Karpas-422 (cell line): ENCODE measurements around the gene CCDC158. TPM values are rescaled to one million over a fixed set of nuclear protein-coding genes. Genes with fewer than 3 reads are reported as not detected.
"Not testable (repeated sequence)": the region's sequence is repeated elsewhere in the genome, so short reads cannot be mapped to it uniquely, and the experiment has no call there.

ENCODE experiments used
- DNase-seq: peaks from one replicate; pipeline ENCODE4 v3.0.0-alpha.2; 2015
- H2AFZ ChIP-seq: fragments of 200-600 bp; sonication (generic); 2 replicates; pipeline ENCODE4 v1.6.1; 2014; ENCODE audit warnings: antibody characterized with exemption, low read length, mixed read lengths
- H3K27ac ChIP-seq: fragments of 200-600 bp; sonication (generic); 2 replicates; pipeline ENCODE4 v1.5.1; 2014; ENCODE audit warnings: mild to moderate bottlenecking, low read length, moderate library complexity
- H3K27me3 ChIP-seq: fragments of 200-600 bp; sonication (generic); 2 replicates; pipeline ENCODE4 v1.6.1; 2014; ENCODE audit warnings: low read length, mixed read lengths
- H3K36me3 ChIP-seq: fragments of 200-600 bp; sonication (generic); 2 replicates; pipeline ENCODE4 v1.6.1; 2014; ENCODE audit warnings: low read length, mixed read lengths; ENCODE audit not compliant: insufficient read depth
- H3K4me1 ChIP-seq: fragments of 200-600 bp; sonication (generic); 2 replicates; pipeline ENCODE4 v1.6.1; 2014; ENCODE audit warnings: mild to moderate bottlenecking, low read length, mixed read lengths
- H3K4me2 ChIP-seq: fragments of 200-600 bp; sonication (generic); 2 replicates; pipeline ENCODE4 v1.6.1; 2014; ENCODE audit warnings: low read length, low read depth, mild to moderate bottlenecking; ENCODE audit not compliant: poor library complexity, severe bottlenecking
- H3K4me3 ChIP-seq: fragments of 200-600 bp; sonication (generic); 2 replicates; pipeline ENCODE4 v1.5.1; 2014; ENCODE audit warnings: mild to moderate bottlenecking, antibody characterized with exemption, low read length, mixed read lengths
- H3K79me2 ChIP-seq: fragments of 200-600 bp; sonication (generic); 2 replicates; pipeline ENCODE4 v1.6.1; 2014; ENCODE audit warnings: mild to moderate bottlenecking, low read length, mixed read lengths
- H3K9ac ChIP-seq: fragments of 200-600 bp; sonication (generic); 2 replicates; pipeline ENCODE4 v1.6.0; 2014; ENCODE audit warnings: low read length
- H3K9me2 ChIP-seq: fragments of 200-600 bp; sonication (generic), shearing (Covaris generic); replicated peaks from 2 replicates; pipeline ENCODE4 v1.6.0; 2014; ENCODE audit warnings: mild to moderate bottlenecking, low read length, moderate library complexity; ENCODE audit not compliant: insufficient read depth
- H3K9me3 ChIP-seq: fragments of 300-700, 200-600 bp; sonication (generic); 2 replicates; pipeline ENCODE4 v1.6.1; 2014; ENCODE audit warnings: low read length, mixed read lengths
- H4K20me1 ChIP-seq: fragments of 200-600 bp; sonication (generic); 2 replicates; pipeline ENCODE4 v1.6.1; 2014; ENCODE audit warnings: mild to moderate bottlenecking, antibody characterized with exemption, low read length, low read depth; ENCODE audit not compliant: insufficient read depth
- total RNA-seq: library from RNA; depleted of rRNA; stranded (reverse); fragments of >200 nt; shearing (Covaris generic); gene quantifications from 2 replicates; pipeline ENCODE4 v1.2.3, GENCODE V29; 2014; ENCODE audit warnings: low replicate concordance

The CCDC158 gene
- total RNA-seq, 1 experiment from 2014 or later: not detected

DNA sequence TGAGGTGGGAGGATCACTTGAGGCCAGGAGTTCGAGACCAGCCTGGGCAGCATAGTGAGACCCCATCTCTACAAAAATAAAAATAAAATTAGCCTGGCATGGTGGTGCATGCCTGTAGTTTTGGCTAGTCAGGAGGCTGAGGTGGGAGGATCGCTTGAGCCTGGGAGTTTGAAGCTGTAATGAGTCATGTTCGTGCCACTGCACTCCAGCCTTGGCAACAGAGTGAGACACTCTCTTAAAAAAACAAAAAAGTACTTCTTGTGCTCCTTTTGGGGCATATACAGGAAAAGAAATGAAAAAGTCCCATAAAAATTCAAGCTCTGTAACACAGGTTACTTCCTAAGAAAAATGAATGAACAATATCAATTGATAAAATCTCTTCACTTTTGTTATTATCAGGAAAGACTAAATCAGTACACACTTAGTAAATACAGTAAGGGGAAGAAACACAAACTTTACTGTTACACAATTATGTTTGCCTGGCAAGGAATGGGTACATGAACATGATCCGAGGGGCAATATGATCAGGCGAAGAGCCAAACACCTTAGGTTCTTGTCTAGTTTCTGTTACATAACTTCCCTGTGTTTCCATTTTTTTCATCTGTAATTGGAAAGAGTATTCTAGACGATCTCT lies 46.9 kb downstream of the CCDC158 start:
- DNase-seq: no peak
- no peak overlapping the region for H3K27ac ChIP-seq
- no peaks in the 10 kb centered on the region for H3K9me3 ChIP-seq
- H3K9ac ChIP-seq: no peak overlapping the region
- H3K9me2 ChIP-seq: no peaks in the 10 kb centered on the region
- H3K4me1 ChIP-seq: no peaks in the 10 kb centered on the region
- H3K4me2 ChIP-seq: no peak overlapping the region
- H3K4me3 ChIP-seq: no peak overlapping the region
- no peaks in the 10 kb centered on the region for H3K27me3 ChIP-seq
- H3K36me3 ChIP-seq: no peaks in the 10 kb centered on the region
- no peaks in the 10 kb centered on the region for H4K20me1 ChIP-seq
- no peaks in the 10 kb centered on the region for H3K79me2 ChIP-seq
- H2AFZ ChIP-seq: no peak overlapping the region

DNA sequence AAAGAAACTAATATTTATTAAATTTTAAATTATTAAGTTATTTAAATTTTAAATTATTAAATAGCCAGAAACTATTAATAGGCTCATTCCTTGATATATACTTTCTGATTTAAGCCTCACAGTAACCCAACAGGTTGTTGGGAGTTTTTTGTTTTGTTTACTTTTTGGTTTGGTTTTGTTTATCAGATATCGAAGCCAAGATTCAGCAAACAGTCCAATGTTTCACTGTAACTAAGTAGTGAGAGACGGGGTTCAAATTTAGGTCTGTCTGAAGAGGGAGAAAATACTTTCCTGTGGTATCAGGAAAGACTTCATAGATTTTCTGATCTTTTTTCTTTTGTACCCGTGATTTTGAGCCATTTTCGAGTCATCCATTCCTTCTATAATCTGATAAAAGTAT lies 54.2 kb downstream of the CCDC158 start:
- H3K4me3 ChIP-seq: no peak overlapping the region
- H3K4me1 ChIP-seq: no peaks in the 10 kb centered on the region
- no peaks in the 10 kb centered on the region for H3K27me3 ChIP-seq
- H3K9me2 ChIP-seq: no peaks in the 10 kb centered on the region
- H3K9ac ChIP-seq: no peak overlapping the region
- no peak overlapping the region for H3K4me2 ChIP-seq
- no peaks in the 10 kb centered on the region for H3K79me2 ChIP-seq
- H3K9me3 ChIP-seq: no peaks in the 10 kb centered on the region
- H2AFZ ChIP-seq: no peak overlapping the region
- no peak overlapping the region for H3K27ac ChIP-seq
- no peaks in the 10 kb centered on the region for H3K36me3 ChIP-seq
- H4K20me1 ChIP-seq: no peaks in the 10 kb centered on the region
- DNase-seq: no peak

DNA sequence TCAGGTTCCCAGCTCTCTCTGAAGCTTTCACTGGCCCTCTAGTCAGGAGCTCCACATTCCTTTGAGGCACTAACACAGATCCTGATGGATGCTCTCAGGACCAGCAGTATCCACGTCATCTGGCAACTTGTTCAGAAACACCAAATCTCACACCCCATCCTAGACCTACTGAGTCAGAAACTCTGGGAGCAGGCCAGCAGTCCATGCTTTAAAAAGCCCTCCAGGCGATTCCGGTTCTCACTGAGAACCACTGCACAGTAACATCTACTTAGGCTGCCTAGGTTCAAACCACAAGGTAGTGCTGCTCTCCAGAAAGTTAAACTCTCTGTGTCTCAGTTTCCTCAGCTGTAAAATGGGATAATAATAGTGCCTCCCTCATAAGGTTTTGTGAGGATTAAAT lies 55.3 kb downstream of the CCDC158 start:
- Histone ChIP-seq H3K36me3 (no peaks in the 10 kb centered on the region), H2AFZ (no peak overlapping the region), H3K4me1 (no peaks in the 10 kb centered on the region), H3K9me3 (no peaks in the 10 kb centered on the region), H3K27me3 (no peaks in the 10 kb centered on the region), H3K4me3 (no peak overlapping the region), H3K4me2 (no peak overlapping the region), H3K9me2 (no peaks in the 10 kb centered on the region), H3K27ac (no peak overlapping the region), H3K9ac (no peak overlapping the region), H4K20me1 (no peaks in the 10 kb centered on the region), H3K79me2 (no peaks in the 10 kb centered on the region)
- DNase-seq: no peak

DNA sequence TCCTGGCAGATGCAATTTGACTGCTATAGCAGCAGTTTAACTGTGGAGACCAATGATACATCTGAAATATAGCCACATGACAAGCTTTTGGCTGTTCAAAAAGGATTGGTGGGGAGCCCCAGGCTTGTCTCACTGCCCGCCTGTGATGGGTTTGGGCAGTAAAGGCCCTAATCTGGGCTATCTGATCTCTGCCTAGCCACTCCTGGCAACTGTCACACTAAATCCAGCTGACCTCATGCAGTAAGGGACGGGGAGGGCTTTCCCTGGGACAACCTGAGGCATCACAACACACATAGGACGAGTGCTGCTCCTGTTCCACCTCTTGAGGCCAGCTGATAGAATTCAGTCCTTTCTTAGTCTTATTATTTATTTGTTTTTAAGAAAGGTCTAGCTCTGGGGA lies 56.2 kb downstream of the CCDC158 start:
- no peaks in the 10 kb centered on the region for H3K36me3 ChIP-seq
- H3K4me2 ChIP-seq: no peak overlapping the region
- H3K27ac ChIP-seq: no peak overlapping the region
- DNase-seq: no peak
- H3K4me3 ChIP-seq: no peak overlapping the region
- no peaks in the 10 kb centered on the region for H3K27me3 ChIP-seq
- H3K9me2 ChIP-seq: no peaks in the 10 kb centered on the region
- no peak overlapping the region for H2AFZ ChIP-seq
- H3K9ac ChIP-seq: no peak overlapping the region
- H3K4me1 ChIP-seq: no peaks in the 10 kb centered on the region
- no peaks in the 10 kb centered on the region for H3K79me2 ChIP-seq
- no peaks in the 10 kb centered on the region for H4K20me1 ChIP-seq
- no peaks in the 10 kb centered on the region for H3K9me3 ChIP-seq

DNA sequence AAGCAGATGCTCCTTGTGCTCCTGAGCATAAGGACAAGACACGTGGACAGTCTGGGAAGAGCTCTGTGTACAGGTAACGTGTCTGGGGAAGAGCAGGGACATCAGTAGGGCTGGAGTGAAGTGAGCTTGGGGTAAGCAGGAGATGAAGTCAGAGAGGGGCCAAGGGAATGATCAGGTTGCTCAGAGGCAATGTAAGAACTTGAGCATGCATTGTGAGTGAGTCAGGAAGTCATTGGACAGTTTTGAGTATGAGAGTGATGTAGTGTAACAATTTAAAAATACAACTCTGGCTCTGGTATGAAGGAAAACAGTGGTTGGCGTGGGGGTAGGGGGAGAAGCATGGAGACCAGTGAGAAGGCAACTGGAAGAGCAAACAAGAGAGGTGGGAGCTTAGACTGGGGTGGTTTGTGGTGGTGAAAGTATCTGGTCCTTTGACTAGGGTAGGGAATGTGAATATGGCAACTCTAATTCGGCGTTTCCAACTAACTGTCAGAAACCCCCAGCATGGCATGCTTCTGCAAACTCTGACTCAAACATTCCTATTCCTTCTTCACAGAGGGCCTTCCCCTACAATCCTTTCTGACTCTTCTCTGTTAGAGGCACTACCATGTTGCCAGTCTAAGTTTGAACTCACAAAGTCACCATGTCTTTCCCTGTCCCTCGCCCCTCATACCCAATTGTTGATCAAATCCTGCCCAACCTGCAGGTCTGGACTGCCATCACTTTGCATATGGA lies 57.2 kb downstream of the CCDC158 start:
- no peak overlapping the region for H3K4me3 ChIP-seq
- no peaks in the 10 kb centered on the region for H4K20me1 ChIP-seq
- H3K27me3 ChIP-seq: no peaks in the 10 kb centered on the region
- H2AFZ ChIP-seq: no peak overlapping the region
- no peaks in the 10 kb centered on the region for H3K9me2 ChIP-seq
- H3K9me3 ChIP-seq: no peaks in the 10 kb centered on the region
- no peaks in the 10 kb centered on the region for H3K79me2 ChIP-seq
- DNase-seq: no peak
- no peaks in the 10 kb centered on the region for H3K36me3 ChIP-seq
- no peak overlapping the region for H3K4me2 ChIP-seq
- H3K9ac ChIP-seq: no peak overlapping the region
- H3K27ac ChIP-seq: no peak overlapping the region
- H3K4me1 ChIP-seq: no peaks in the 10 kb centered on the region

DNA sequence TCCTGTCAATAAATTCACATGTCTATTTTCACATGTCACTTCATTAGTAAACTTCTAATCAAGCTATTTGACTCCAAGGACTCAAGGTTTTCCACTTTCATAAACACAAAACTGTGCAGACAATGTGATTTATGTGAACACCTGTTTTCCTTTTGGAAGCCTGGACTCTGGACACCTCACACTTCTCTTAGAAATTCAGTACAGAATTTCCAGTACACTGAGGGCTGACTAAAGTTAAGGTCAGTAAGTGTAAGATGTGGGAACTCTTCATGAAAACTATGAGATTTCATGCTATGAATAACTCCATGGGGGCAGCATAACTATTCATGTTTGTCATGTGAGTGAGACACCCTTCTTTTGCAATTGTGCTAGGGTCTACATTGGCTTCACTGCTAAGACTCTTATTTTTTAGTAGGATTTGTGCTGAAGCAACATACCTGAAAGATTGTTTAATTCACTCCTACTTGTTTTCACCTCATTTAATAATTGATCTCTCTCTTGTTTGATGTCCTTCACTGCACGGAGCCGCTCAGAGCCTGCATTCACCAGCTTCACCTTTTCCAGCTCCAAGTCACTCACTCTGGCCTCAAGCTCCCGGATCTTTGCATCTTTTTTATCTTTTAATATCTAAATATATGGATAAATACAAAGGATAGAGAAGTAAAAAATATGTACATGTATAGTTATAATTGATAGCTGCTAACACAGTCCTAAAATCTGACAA lies 59.1 kb downstream of the CCDC158 start:
- no peaks in the 10 kb centered on the region for H3K36me3 ChIP-seq
- no peaks in the 10 kb centered on the region for H3K9me2 ChIP-seq
- H2AFZ ChIP-seq: no peak overlapping the region
- H4K20me1 ChIP-seq: no peaks in the 10 kb centered on the region
- H3K4me1 ChIP-seq: no peaks in the 10 kb centered on the region
- no peak overlapping the region for H3K27ac ChIP-seq
- H3K27me3 ChIP-seq: no peaks in the 10 kb centered on the region
- H3K4me3 ChIP-seq: no peak overlapping the region
- no peaks in the 10 kb centered on the region for H3K79me2 ChIP-seq
- no peak overlapping the region for H3K9ac ChIP-seq
- no peaks in the 10 kb centered on the region for H3K9me3 ChIP-seq
- no peak overlapping the region for H3K4me2 ChIP-seq
- DNase-seq: no peak

DNA sequence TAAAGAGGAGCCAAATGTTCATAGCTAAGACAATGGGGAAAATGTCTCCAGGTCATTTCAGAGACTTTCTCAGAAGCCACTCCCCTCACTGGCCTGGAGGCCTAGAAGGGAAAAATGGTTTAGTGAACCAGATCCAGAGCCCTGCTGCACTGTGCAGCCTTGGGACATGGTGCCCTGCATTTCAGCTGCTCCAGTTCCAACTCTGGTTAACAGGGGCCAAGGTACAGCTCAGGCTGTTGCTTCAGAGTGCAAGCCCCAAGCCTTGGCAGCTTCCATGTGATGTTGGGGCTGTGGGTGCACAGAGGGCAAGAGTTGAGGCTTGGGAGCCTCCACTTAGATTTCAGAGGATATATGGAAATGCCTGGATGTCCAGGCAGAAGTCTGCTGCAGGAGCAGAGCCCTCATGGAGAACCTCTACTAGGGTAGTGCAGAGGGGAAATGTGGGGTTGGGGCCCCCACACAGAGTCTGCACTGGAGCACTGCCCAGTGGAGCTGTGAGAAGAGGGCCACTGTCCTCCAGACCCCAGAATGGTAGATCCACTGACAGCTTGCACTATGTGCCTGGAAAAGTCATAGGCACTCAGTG lies 61.0 kb downstream of the CCDC158 start:
- not testable (repeated sequence) for H3K9me2 ChIP-seq, H3K9ac ChIP-seq, H3K79me2 ChIP-seq, H3K9me3 ChIP-seq, H3K27ac ChIP-seq, H3K4me3 ChIP-seq, H3K4me1 ChIP-seq, H3K27me3 ChIP-seq, H3K4me2 ChIP-seq, DNase-seq, H4K20me1 ChIP-seq, H3K36me3 ChIP-seq, H2AFZ ChIP-seq

DNA sequence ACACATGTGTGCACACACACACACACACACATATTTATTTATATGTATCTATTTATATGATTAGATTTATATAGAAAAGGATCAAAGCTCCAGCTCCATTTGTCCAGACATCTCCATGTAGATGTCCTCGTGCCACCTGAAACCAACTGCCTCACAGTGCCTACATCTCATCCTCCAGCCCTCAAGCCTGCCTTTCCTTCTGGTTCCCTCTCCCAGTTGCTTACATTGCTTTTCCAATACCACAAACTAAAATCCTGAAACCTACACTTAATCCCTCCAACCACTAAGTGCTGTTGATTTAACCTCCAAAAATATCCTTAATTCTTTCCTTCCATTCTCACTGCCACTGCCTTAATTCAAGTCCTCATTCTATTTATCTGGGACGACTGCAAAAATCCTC lies 63.0 kb downstream of the CCDC158 start:
- Histone ChIP-seq H3K4me1 (no peaks in the 10 kb centered on the region), H3K9ac (no peak overlapping the region), H3K4me3 (no peak overlapping the region), H4K20me1 (no peaks in the 10 kb centered on the region), H3K4me2 (no peak overlapping the region), H2AFZ (no peak overlapping the region), H3K9me3 (no peaks in the 10 kb centered on the region), H3K27me3 (no peaks in the 10 kb centered on the region), H3K27ac (no peak overlapping the region), H3K36me3 (no peaks in the 10 kb centered on the region), H3K9me2 (no peaks in the 10 kb centered on the region), H3K79me2 (no peaks in the 10 kb centered on the region)
- DNase-seq: no peak
